Measurements from ENCODE around the gene CPOX. TPM values are rescaled to one million over a fixed set of nuclear protein-coding genes. Genes with fewer than 3 reads are reported as not detected.
"Not testable (repeated sequence)": the region's sequence is repeated elsewhere in the genome, so short reads cannot be mapped to it uniquely, and the experiment has no call there.

CPOX gene
- total RNA-seq, 1 experiment from 2014 or later, result 39.9 TPM

GRCh38 chr3:98563661-98564281 is 29.6 kb downstream of the CPOX start:
- DNase-seq (ENCODE audit: low spot score), result peak; percentile 86

GRCh38 chr3:98561727-98562521 is 31.5 kb downstream of the CPOX start:
- peak; percentile 42 for DNase-seq (ENCODE audit: low spot score)

- no peak for DNase-seq (ENCODE audit: low spot score)
These were observed 32.5 kb downstream of the CPOX start for GRCh38 chr3:98560911-98561310.

- DNase-seq (ENCODE audit: low spot score), result not testable (repeated sequence)
These were observed 33.6 kb downstream of the CPOX start for GRCh38 chr3:98559769-98560168.

- no peak for DNase-seq (ENCODE audit: low spot score)
These were observed 35.1 kb downstream of the CPOX start for GRCh38 chr3:98558100-98558827.

GRCh38 chr3:98557324-98558010 is 35.9 kb downstream of the CPOX start:
- peak; percentile 49 for DNase-seq (ENCODE audit: low spot score)

DNA sequence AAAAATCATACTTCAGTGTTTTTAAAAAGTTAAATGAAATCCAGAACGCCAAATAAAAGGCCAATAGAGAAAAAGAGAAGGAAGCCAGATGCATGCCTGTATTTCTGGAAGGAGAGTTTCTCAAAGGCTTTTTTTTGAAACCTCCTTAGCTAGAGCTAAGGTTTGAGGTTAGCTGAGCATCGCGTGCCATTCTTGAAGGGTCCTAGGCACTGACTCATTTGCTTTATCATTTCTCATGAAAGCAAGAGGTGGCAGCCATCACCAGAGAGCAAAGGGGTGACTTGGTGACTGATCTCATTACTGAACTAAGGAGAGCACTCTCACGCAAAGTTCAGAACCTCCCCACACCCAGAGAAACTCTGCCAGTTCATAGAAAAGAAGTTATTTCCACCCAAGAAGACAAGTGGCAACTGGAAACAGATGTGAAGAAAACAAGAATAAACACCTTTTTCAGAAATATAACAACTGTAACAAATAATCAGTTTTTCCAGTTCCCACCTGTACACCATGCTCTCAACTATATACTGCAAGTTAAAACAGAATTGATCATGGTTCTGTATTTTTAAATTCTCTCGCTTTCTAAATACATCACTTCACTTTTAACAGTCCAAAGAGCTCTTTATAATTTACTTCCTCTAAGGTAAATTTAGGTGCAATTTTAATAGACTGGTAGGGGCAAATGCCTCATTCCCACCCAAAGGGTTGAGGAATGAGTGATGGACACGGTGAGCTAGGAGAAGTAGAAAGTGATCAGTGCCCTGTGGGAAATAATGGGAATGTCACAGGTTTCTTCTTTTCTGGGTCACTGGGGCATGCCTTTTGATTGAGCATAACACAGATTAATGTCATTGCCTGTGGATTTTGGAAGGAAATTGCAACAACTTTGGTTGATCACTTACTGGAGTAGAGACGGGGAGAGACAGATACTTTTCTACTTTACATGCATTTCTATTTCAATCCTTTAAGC is 37.0 kb downstream of the CPOX start:
- peak; percentile 95 for DNase-seq (ENCODE audit: low spot score)

DNA sequence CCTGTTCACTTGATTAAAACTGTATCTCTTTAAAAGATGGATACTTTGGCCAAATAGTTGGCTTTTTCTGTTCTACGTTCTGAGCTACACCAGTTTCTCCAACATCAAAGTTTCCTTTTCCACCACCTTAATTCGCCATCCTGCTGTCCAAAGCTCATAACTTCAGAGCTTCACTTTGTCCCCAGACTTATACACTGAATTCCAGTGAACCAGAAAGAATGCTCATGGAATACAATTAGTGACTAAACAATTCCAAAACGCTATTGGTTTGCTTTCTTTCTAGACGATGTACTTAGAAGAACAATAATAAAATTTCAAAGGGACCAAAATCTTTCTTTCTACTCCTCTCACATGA is 38.4 kb downstream of the CPOX start:
- peak; percentile 32 for DNase-seq (ENCODE audit: low spot score)

DNA sequence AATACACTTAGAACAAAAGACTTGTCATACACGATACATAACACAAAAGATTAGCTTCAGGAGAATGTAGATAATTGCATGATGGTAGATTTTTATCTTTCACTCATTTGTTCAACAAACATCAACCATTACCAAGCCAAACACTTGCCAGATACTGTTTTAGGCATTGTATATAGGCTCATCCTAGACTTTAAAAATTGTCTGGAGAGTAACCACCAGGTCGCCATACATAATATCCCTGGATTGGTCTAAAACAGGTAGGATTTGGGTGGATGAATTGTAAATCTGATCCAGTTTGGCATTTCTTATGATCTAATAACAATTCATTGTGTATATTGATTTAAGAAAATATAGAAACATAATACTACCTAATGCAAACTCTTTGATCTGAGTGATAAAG is 38.8 kb downstream of the CPOX start:
- DNase-seq (ENCODE audit: low spot score), result no peak

GRCh38 chr3:98553753-98554152 is 39.7 kb downstream of the CPOX start:
- DNase-seq (ENCODE audit: low spot score), result no peak

- no peak for DNase-seq (ENCODE audit: low spot score)
These were observed 40.3 kb downstream of the CPOX start for GRCh38 chr3:98553021-98553563.

DNA sequence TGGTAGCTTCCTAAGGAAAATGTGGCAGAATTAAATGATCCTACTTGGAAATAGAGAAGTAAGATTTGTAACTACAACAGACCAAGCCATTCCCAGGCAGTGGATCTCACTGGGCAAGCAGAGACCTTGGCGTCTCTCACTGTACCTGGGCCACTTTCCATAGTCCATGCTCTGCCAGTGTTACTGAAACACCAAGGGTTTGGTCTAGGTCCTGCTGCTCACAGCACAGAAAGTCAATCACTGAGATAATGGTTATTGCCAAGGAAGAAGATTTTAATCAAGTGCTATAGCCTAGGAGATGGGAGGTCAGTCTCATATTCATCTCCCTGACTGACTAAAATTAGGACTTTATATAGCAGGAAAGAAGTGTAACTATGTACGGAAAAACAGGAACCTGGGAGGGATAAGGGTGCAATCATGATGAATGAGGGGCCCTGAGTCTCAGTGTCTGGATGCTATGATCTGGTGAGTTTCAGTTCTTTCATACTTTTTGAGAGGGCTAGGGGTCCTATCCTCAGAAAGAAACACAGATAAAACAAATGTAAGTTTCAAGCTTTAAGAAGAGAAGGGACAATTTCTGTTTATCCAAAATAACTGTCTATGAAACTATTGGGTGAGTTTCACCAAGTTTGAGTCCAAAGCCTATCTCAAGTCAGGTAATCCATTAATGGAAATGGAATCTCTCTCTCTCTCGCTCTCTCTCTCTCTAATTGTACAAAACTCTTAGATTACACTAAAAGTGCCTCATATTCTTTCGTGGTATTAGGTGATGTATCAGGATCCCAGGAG is 41.0 kb downstream of the CPOX start:
- no peak for DNase-seq (ENCODE audit: low spot score)

GRCh38 chr3:98551754-98552153 is 41.7 kb downstream of the CPOX start:
- DNase-seq (ENCODE audit: low spot score), result no peak

DNA sequence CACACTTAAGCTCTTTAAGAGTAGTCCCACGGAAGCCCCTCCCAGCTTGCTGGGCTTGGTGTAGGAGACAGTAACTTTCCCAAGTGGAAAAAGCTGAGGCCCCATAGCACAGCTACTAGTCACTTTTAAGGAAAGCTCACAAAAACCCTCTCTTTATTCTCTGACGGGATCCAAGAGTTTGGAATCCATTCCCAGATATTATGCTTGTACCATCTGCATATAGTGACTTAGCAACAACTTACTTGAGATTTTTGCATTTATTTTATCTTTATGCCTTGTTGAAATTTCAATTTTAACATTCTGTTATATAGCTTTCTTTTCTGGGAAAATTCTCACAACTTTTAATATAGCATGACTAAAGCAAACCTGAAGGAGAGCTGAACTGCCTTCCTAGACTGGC is 42.2 kb downstream of the CPOX start:
- DNase-seq (ENCODE audit: low spot score), result no peak

GRCh38 chr3:98550833-98551232 is 42.6 kb downstream of the CPOX start:
- no peak for DNase-seq (ENCODE audit: low spot score)

- no peak for DNase-seq (ENCODE audit: low spot score)
These were observed 44.9 kb downstream of the CPOX start for GRCh38 chr3:98548544-98548943.

- DNase-seq (ENCODE audit: low spot score), result no peak
These were observed 47.5 kb downstream of the CPOX start for GRCh38 chr3:98545940-98546339.

DNA sequence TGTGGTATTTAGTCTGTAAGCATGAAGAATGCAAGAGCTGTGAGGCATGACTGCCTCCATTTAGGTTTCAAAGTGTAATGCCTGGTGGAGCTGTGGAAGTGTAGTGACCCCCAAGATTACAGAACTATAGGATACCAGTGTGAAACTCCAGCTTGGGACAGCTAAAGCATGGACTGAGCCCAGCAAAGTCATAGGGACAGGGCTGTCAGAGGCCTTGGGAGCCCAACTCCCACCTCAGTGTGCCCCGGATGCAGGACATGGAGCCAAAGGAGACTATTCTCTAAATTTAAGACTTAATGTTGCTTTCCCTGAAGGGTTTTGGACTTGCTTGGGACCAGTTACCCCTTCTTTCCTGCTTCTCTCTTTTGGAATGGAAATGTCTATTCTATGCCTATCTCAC is 50.8 kb downstream of the CPOX start:
- no peak for DNase-seq (ENCODE audit: low spot score)

DNA sequence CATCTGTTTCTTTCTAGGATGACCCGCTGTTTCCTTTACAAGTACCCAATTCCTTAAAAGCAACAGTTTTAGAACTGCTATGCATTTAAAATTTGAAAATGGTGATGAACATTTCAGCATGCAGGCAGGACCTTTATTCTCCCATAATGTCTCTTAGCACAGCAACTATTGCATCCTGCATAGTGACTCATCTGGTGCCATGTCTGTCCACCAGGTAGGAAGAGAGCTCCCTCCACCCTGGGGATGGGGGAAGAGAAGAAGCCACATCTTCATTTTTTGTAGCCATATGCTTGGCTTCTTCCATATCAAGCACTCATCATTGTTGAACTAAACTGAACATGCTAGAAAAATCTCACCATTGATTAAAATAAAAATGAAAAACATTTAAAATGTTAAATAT is 51.7 kb downstream of the CPOX start:
- no peak for DNase-seq (ENCODE audit: low spot score)

DNA sequence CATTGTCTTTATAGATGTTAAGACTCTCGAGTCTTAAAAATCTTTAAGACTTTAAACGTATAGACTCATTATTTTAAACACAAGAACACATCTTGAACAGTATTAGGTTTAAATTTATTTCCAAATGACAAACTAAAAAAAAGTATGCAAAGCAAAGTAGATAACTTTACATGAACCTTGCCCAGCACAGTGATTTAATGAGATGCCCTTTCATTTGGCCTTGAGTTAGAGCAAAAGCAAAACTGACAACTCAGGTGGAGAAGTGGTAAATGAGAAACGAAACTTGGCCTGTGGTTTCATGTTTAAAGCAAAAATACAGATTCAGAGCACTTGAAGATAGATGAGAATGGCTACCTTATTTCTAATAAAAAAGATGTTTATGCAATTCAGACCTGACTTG is 53.1 kb downstream of the CPOX start:
- DNase-seq (ENCODE audit: low spot score), result no peak

Measured in H4 (cell line).